ENCODE data around the gene FOXL2NB.

FOXL2NB gene

DNA sequence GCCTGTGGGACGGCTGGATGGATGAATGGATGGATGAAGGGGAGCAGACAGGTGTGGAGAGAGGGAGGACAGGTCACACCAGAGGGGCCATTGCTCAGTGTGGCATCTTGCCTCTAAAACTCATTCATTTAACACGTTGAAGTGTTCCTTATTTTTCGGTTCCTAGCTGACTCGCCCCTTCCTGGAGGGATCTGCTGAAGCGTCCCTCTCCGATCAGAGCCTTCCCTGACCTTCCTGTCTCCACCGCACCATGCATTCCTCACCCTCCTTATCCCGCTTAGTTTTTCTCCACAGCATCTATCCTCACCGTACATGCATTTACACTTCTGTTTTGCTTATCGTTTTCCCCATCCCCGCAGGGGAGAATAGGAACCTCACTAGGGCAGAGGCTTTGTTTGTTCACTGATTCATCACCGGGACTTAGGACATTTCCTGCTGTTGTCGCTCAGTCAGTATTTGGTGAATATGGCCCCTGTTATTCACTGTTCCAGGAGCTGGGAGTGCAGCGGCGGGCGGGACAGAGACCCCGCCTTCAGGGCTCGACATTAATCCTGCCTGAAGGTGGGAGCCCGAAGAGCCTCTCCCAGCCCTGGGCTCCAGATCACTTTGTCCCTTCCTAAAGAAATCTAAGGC, 32.0 kb upstream of the FOXL2NB start:
- TF ChIP-seq EZH2 (IDR thresholded peaks at IDR 0.05; ENCODE audit: borderline replicate concordance, low read length): no peak
- TF ChIP-seq, protein P1, sequence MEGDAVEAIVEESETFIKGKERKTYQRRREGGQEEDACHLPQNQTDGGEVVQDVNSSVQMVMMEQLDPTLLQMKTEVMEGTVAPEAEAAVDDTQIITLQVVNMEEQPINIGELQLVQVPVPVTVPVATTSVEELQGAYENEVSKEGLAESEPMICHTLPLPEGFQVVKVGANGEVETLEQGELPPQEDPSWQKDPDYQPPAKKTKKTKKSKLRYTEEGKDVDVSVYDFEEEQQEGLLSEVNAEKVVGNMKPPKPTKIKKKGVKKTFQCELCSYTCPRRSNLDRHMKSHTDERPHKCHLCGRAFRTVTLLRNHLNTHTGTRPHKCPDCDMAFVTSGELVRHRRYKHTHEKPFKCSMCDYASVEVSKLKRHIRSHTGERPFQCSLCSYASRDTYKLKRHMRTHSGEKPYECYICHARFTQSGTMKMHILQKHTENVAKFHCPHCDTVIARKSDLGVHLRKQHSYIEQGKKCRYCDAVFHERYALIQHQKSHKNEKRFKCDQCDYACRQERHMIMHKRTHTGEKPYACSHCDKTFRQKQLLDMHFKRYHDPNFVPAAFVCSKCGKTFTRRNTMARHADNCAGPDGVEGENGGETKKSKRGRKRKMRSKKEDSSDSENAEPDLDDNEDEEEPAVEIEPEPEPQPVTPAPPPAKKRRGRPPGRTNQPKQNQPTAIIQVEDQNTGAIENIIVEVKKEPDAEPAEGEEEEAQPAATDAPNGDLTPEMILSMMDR (IDR thresholded peaks at IDR 0.05; ENCODE audit: low read length): no peak
- Histone ChIP-seq H3K4me1 (ENCODE audit: insufficient read depth, low read length, severe bottlenecking) (peaks cover 5% of the 10 kb centered on the region), H4K20me1 (ENCODE audit: insufficient read depth, low read length) (no peaks in the 10 kb centered on the region), H3K9ac (ENCODE audit: low read length) (peak overlapping the region; percentile 63; the same call in 1 of the 2 replicates), H3K4me2 (ENCODE audit: low read length) (peak overlapping the region; percentile 68), H3K36me3 (ENCODE audit: insufficient read depth, low read length) (no peaks in the 10 kb centered on the region), H3K9me2 (ENCODE audit: low read depth, low read length) (no peaks in the 10 kb centered on the region), H2AFZ (ENCODE audit: low read length) (0 out of 2 replicates have a peak overlapping the region, but pooled peaks have one; percentile 40), H3K9me3 (ENCODE audit: low read length) (no peaks in the 10 kb centered on the region), H3K27ac (ENCODE audit: low read depth, low read length, poor library complexity, severe bottlenecking) (no peak overlapping the region), H3K79me2 (ENCODE audit: insufficient read depth, low read length) (no peaks in the 10 kb centered on the region), H3K27me3 (ENCODE audit: insufficient read depth, low read length) (no peaks in the 10 kb centered on the region; the same call in 1 of the 2 replicates), H3K4me3 (ENCODE audit: low read depth, low read length, poor library complexity, severe bottlenecking) (peak overlapping the region; percentile 63), H3F3A (ENCODE audit: insufficient read depth, low read length) (no peaks in the 10 kb centered on the region)

DNA sequence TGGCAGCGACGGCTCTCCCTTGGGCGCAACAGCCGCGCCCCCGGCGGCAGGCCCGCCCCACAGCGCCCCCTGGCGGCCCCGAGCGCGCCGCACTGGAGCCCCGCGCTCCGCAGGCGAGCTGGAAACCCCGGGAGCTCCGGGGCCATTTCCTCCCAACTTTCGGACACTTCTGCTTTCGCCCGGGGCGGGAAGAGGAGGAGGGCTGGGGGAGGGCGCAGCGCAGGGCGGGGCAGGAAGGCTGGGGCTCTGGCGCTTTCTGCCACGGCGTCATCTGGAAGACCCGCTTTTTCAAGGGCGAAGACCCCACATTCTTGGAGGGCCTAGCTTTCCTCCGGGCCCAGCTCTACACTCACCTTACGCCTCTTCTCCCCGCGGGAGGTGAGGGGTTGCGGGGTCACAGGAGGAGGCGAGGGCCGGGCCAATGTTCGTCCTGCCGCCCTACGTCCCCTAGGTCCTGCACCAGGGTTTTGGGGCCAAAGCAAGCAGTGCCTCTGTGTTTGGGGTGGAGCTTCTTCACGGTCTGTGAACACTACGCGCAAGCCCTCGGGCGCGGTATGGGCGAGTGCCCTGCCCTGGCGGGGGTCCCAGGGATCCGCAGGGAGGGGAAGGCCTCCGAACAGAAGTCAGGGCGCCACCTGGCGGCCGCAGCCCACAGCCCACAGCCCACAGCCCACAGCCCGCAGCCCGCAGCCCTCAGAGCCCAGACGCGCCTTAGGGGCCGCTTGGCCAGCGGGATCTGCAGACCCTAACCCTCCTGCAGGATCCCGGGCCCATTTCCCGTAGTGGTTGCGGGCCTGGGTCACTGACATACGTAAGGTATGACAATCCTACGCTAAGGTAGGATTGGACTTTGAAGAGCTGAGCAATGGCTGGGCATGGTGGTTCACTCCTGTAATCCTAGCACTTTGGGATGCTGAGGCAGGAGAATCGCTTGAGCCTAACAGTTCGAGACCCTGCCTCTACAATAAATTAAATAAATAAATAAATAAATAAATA, 31.2 kb upstream of the FOXL2NB start:
- Histone ChIP-seq H2AFZ (ENCODE audit: low read length) (no peak overlapping the region), H3F3A (ENCODE audit: insufficient read depth, low read length) (no peaks in the 10 kb centered on the region), H3K9me3 (ENCODE audit: low read length) (no peaks in the 10 kb centered on the region), H3K4me1 (ENCODE audit: insufficient read depth, low read length, severe bottlenecking) (peaks cover 5% of the 10 kb centered on the region), H3K27ac (ENCODE audit: low read depth, low read length, poor library complexity, severe bottlenecking) (peak overlapping the region; percentile 33), H3K4me2 (ENCODE audit: low read length) (peak overlapping the region; percentile 68), H3K4me3 (ENCODE audit: low read depth, low read length, poor library complexity, severe bottlenecking) (peak overlapping the region; percentile 63), H3K9ac (ENCODE audit: low read length) (peak overlapping the region; percentile 63), H3K36me3 (ENCODE audit: insufficient read depth, low read length) (no peaks in the 10 kb centered on the region), H3K9me2 (ENCODE audit: low read depth, low read length) (no peaks in the 10 kb centered on the region), H4K20me1 (ENCODE audit: insufficient read depth, low read length) (no peaks in the 10 kb centered on the region), H3K27me3 (ENCODE audit: insufficient read depth, low read length) (no peaks in the 10 kb centered on the region; the same call in 1 of the 2 replicates), H3K79me2 (ENCODE audit: insufficient read depth, low read length) (no peaks in the 10 kb centered on the region)
- no peak for TF ChIP-seq EZH2 (IDR thresholded peaks at IDR 0.05; ENCODE audit: borderline replicate concordance, low read length)
- TF ChIP-seq, protein P1 (IDR thresholded peaks at IDR 0.05; ENCODE audit: low read length): peak; percentile 90

DNA sequence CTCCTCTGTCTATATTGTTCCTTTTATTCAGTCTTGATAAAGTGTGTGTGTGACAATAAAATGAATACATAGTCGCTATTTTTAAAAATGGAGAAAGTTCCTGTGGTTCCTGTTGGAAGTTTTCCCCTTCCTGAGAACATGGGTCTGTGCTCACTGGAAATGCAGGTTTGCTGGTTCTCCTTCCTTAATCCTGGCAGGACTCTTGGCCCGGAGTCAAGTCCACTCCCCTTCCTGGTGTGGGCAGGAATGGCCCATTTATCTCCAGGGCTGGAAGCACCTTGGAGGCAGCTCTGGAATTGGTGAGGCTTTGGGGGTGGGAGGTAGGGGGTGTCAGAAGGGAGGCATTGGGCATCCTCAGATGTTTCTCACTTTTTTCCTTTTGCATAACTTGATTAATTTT, 30.2 kb upstream of the FOXL2NB start:
- no peaks in the 10 kb centered on the region for H4K20me1 ChIP-seq (ENCODE audit: insufficient read depth, low read length)
- H3K27me3 ChIP-seq (ENCODE audit: insufficient read depth, low read length): no peaks in the 10 kb centered on the region; the same call in 1 of the 2 replicates
- H3K79me2 ChIP-seq (ENCODE audit: insufficient read depth, low read length): no peaks in the 10 kb centered on the region
- no peaks in the 10 kb centered on the region for H3F3A ChIP-seq (ENCODE audit: insufficient read depth, low read length)
- no peaks in the 10 kb centered on the region for H3K36me3 ChIP-seq (ENCODE audit: insufficient read depth, low read length)
- no peak overlapping the region for H3K9ac ChIP-seq (ENCODE audit: low read length)
- no peak overlapping the region for H3K27ac ChIP-seq (ENCODE audit: low read depth, low read length, poor library complexity, severe bottlenecking)
- no peak for TF ChIP-seq EZH2 (IDR thresholded peaks at IDR 0.05; ENCODE audit: borderline replicate concordance, low read length)
- TF ChIP-seq, protein P1 (IDR thresholded peaks at IDR 0.05; ENCODE audit: low read length): no peak
- H2AFZ ChIP-seq (ENCODE audit: low read length): no peak overlapping the region
- H3K9me3 ChIP-seq (ENCODE audit: low read length): no peaks in the 10 kb centered on the region
- H3K4me2 ChIP-seq (ENCODE audit: low read length): no peak overlapping the region
- H3K4me3 ChIP-seq (ENCODE audit: low read depth, low read length, poor library complexity, severe bottlenecking): no peak overlapping the region
- no peaks in the 10 kb centered on the region for H3K9me2 ChIP-seq (ENCODE audit: low read depth, low read length)
- H3K4me1 ChIP-seq (ENCODE audit: insufficient read depth, low read length, severe bottlenecking): peaks cover 5% of the 10 kb centered on the region

Measured in OCI-LY1 (cell line).